Right lobe of liver (tissue), 4 donors: Measurements from ENCODE around the gene BPIFB4.

Experiments used
- POLR2A ChIP-seq: fragments of 450-650 bp; IDR thresholded peaks from one replicate; pipeline ENCODE4 v1.6.1; 2017; ENCODE audit warnings: antibody characterized with exemption, mild to moderate bottlenecking
- TF ChIP-seq, protein P1 (sequence below), 4 donors: fragments of 200-600 bp in 3 of 4; fragments of 450-650 bp in 1 of 4; IDR thresholded peaks; one replicate each; pipeline versions ENCODE4 v1.5.1 to v1.8.0; 2016 to 2022; ENCODE audit warnings: antibody characterized with exemption in 4 of 4, mild to moderate bottlenecking in 2 of 4
- donor health status: DM: no; HTN: no; CAD: no.
- donor health status: DM: no; HTN: no; CAD: no.
- donor health status: DM: no; HTN: yes; CAD: no.

DNA sequence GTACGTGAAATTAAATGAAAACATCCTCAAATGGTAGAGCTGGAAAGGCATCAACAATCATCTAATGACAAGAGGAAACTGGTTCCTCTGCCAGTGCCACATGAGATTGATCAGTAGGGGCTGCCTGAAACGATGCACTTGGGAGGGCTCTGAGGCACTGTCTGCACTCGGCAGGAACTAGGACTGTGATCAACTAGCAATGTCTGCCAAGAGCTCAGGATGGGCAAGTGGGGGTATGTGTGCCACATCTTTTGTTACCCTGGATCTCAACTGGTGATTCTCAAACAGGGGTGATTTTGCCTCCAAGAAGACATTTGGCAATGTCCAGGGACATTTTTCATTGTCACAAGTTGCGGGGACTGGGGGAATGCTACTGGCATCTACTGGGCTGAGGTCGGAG lies 46.1 kb upstream of the BPIFB4 start:
- TF ChIP-seq POLR2A = no peak
- TF ChIP-seq, protein P1, sequence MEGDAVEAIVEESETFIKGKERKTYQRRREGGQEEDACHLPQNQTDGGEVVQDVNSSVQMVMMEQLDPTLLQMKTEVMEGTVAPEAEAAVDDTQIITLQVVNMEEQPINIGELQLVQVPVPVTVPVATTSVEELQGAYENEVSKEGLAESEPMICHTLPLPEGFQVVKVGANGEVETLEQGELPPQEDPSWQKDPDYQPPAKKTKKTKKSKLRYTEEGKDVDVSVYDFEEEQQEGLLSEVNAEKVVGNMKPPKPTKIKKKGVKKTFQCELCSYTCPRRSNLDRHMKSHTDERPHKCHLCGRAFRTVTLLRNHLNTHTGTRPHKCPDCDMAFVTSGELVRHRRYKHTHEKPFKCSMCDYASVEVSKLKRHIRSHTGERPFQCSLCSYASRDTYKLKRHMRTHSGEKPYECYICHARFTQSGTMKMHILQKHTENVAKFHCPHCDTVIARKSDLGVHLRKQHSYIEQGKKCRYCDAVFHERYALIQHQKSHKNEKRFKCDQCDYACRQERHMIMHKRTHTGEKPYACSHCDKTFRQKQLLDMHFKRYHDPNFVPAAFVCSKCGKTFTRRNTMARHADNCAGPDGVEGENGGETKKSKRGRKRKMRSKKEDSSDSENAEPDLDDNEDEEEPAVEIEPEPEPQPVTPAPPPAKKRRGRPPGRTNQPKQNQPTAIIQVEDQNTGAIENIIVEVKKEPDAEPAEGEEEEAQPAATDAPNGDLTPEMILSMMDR (IDR thresholded peaks at IDR 0.05) = no peak
